Measurements from ENCODE around the gene PLA2G5.

DNA sequence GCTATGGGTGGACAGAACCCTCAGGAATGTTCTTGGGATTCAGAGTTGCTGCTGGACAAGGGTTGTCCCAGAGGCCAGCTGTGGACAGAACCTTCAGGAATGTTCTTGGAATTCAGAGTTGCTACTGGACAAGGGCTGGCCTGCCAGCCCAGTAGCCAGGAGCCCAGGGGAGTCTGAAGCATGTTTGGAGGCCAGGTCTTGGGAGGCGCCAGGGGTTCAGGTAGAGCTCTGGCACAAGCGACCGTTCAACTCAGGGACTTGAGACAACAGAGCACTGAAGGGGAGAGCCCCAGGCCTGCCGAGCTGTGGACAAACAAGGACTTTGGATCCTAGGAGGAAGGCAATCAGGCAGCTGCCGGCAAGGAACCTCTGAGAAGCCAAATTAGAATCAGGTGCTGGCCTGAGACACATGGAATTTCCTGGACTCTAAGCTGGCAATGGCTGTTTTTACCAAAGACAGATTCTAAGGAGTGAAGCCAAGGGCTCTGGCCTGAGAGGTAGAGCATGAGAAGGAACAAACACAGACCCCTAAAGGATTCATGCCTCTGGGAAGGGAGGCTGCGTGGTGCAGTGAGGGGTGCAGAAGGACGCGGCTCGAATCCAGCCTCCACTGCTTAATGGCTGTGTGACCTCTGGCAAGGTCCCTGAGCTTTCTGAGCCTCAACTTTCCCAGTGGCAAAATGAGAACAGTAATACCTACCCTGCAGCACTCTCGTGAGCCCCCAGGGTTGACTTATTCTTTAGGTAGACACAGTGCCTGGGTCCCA lies 13.4 kb downstream of the PLA2G5 start:
- TF ChIP-seq ARNTL (CRISPR knock-in tag; IDR thresholded peaks at IDR 0.05; ENCODE audit: borderline replicate concordance, low read depth) = no peak
- TF ChIP-seq, protein P1, sequence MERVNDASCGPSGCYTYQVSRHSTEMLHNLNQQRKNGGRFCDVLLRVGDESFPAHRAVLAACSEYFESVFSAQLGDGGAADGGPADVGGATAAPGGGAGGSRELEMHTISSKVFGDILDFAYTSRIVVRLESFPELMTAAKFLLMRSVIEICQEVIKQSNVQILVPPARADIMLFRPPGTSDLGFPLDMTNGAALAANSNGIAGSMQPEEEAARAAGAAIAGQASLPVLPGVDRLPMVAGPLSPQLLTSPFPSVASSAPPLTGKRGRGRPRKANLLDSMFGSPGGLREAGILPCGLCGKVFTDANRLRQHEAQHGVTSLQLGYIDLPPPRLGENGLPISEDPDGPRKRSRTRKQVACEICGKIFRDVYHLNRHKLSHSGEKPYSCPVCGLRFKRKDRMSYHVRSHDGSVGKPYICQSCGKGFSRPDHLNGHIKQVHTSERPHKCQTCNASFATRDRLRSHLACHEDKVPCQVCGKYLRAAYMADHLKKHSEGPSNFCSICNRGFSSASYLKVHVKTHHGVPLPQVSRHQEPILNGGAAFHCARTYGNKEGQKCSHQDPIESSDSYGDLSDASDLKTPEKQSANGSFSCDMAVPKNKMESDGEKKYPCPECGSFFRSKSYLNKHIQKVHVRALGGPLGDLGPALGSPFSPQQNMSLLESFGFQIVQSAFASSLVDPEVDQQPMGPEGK (CRISPR knock-in tag; IDR thresholded peaks at IDR 0.05; ENCODE audit: borderline replicate concordance) = no peak
- TF ChIP-seq, protein P2, sequence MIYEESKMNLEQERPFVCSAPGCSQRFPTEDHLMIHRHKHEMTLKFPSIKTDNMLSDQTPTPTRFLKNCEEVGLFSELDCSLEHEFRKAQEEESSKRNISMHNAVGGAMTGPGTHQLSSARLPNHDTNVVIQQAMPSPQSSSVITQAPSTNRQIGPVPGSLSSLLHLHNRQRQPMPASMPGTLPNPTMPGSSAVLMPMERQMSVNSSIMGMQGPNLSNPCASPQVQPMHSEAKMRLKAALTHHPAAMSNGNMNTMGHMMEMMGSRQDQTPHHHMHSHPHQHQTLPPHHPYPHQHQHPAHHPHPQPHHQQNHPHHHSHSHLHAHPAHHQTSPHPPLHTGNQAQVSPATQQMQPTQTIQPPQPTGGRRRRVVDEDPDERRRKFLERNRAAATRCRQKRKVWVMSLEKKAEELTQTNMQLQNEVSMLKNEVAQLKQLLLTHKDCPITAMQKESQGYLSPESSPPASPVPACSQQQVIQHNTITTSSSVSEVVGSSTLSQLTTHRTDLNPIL (CRISPR knock-in tag; IDR thresholded peaks at IDR 0.05; ENCODE audit: low read depth) = no peak
- no peak for TF ChIP-seq SNAI2 (CRISPR knock-in tag; IDR thresholded peaks at IDR 0.05)
- TF ChIP-seq, protein P3, sequence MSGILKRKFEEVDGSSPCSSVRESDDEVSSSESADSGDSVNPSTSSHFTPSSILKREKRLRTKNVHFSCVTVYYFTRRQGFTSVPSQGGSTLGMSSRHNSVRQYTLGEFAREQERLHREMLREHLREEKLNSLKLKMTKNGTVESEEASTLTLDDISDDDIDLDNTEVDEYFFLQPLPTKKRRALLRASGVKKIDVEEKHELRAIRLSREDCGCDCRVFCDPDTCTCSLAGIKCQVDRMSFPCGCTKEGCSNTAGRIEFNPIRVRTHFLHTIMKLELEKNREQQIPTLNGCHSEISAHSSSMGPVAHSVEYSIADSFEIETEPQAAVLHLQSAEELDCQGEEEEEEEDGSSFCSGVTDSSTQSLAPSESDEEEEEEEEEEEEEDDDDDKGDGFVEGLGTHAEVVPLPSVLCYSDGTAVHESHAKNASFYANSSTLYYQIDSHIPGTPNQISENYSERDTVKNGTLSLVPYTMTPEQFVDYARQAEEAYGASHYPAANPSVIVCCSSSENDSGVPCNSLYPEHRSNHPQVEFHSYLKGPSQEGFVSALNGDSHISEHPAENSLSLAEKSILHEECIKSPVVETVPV (CRISPR knock-in tag; IDR thresholded peaks at IDR 0.05) = no peak
- no peak for TF ChIP-seq GLIS3 (CRISPR knock-in tag; IDR thresholded peaks at IDR 0.05)
- TF ChIP-seq CSDC2 (CRISPR knock-in tag; IDR thresholded peaks at IDR 0.05) = no peak
- no peak for TF ChIP-seq ZFP3 (CRISPR knock-in tag; IDR thresholded peaks at IDR 0.05)
- TF ChIP-seq, protein P4, sequence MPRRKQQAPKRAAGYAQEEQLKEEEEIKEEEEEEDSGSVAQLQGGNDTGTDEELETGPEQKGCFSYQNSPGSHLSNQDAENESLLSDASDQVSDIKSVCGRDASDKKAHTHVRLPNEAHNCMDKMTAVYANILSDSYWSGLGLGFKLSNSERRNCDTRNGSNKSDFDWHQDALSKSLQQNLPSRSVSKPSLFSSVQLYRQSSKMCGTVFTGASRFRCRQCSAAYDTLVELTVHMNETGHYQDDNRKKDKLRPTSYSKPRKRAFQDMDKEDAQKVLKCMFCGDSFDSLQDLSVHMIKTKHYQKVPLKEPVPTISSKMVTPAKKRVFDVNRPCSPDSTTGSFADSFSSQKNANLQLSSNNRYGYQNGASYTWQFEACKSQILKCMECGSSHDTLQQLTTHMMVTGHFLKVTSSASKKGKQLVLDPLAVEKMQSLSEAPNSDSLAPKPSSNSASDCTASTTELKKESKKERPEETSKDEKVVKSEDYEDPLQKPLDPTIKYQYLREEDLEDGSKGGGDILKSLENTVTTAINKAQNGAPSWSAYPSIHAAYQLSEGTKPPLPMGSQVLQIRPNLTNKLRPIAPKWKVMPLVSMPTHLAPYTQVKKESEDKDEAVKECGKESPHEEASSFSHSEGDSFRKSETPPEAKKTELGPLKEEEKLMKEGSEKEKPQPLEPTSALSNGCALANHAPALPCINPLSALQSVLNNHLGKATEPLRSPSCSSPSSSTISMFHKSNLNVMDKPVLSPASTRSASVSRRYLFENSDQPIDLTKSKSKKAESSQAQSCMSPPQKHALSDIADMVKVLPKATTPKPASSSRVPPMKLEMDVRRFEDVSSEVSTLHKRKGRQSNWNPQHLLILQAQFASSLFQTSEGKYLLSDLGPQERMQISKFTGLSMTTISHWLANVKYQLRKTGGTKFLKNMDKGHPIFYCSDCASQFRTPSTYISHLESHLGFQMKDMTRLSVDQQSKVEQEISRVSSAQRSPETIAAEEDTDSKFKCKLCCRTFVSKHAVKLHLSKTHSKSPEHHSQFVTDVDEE (CRISPR knock-in tag; IDR thresholded peaks at IDR 0.05) = no peak
- no peak for TF ChIP-seq TOX (CRISPR knock-in tag; IDR thresholded peaks at IDR 0.05; ENCODE audit: borderline replicate concordance)
- TF ChIP-seq OSR1 (CRISPR knock-in tag; IDR thresholded peaks at IDR 0.05) = no peak
- TF ChIP-seq ESRRG (CRISPR knock-in tag; IDR thresholded peaks at IDR 0.05) = no peak
- TF ChIP-seq ZFP30 (CRISPR knock-in tag; IDR thresholded peaks at IDR 0.05) = no peak
